ENCODE data around the gene TSSK6.

Gene TSSK6

DNA sequence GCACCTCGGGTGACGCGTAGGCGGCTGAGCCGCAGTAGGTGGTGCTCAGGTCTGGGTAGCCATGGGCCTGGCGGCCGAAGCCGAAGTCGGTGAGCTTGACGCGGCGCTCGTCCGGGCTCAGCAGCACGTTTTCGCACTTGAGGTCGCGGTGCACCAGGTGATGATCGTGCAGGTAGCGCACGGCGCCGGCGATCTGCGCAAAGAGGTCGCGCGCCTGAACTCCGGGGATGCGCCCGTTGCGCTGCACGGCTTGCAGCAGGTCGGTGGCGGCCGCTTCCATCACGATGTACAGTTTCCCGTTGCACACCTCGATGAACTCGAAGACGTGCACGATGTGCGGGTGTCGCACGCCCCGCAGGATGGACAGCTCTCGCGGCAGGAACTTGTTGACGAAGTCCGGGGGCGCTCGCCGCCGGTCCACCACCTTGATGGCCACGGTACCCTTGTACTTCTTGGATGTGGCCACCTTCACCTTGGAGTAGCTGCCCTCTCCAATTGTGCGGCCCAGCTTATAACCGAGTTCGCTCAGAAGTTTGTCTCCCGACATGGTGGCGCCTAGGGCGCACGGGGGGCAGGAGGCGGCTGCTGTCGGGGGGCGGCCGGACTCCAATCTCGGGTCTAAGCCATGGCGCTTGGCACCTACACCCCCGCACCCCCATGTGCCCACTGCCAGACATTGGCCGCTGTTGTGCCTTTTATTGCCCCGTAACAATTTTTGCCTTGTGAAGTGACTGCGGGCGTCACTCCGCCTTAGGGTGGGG lies at the start of gene TSSK6:
TSS of gene TSSK6 (minus strand) at position 668 of the 761 bp plus-strand sequence. CDS start at position 547, 121 bp downstream.
- no peak for DNase-seq (ENCODE audit: low read depth)

DNA sequence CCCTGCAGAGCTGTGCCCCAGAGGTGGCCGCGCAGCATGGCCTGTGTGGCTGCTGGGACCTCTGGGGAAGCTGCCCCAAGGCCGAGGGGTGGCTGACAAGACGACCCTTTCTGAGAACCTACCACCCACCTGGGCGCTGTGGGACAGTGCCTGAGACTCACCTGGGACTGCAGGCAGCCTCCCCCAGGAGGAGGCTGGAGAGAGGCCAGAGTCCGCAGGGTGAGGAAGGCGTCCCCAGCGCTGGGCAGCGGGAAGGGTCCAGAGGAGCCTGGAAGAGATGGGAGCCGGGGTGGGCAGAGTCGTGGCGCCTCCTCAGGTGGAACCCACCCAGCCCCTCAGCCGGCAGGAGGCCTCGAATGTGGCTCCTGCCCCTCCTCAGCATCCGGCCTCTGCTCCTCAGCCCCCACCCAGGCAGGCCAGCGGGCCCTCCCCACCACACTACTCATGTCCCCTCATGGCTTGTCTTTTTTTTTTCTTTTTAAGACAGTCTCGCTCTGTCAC lies 48.0 kb upstream of the TSSK6 start:
- DNase-seq (ENCODE audit: low read depth): no peak

DNA sequence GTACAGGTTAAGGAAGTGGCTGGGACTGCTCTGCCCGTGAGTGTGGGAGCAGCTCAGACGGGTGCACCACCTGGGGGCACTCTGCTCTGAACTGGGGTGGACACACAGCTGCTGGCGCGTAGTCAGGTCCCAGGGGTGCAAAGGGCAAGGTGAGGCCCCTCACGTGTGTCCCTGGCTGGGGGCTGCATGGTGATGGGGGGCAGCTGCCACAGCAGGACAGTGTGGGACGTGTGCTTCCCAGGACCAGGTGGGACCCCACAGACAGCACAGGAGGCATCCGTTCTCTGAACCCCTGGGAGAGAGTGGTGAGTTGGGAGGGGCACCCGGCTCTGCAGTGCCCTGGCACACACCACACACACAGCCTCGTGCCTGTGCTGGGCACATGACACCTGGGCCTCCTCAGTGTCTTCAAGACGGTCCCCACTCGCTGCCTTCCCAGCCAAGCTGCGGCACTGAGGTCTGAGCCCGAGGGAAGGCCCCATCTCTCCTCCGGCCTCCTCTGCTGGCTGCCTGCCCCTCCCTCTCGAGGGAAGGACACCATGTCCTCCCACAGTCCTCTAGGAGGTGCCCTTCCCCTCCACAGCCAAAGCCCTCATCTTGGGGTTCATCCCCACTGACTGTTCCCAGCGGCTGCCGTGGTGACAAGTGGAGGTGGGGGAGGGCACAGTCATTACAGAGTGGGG lies 47.5 kb upstream of the TSSK6 start:
- DNase-seq (ENCODE audit: low read depth): peak; percentile 24

DNA sequence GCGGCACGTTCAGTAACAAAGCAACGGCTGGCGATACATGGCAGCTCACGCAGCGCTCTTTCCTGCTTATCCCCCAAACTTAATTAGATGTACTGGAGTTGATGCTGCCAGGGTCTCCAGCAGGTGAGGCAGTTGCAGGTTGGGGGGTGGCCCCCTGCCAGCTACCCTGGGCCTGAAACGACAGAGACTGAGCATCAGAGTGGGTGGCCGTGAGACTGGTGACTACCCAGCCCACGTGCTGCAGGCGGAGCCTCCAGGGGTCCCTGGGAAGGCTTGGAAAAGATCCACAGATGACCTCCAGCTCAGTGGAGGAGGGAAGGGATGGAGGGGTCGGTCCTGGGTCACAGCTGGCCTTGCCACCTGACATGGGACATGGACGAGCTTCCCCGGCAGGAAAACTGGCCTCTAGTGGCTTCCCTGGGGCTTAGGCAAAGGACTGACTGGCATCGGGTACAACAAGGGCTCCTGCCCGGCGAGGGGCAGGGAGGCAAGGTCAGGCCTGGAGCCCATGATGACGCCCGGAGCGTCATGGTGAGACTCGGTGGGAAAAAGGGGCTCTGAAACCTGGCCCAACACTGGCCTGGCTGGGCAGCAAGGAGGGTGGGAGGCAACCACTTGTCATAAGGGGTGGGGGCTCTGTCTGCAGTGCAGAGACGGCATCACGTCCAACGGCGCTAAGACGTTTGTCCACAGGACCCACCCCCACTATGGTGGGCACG lies 46.8 kb upstream of the TSSK6 start:
- no peak for DNase-seq (ENCODE audit: low read depth)

DNA sequence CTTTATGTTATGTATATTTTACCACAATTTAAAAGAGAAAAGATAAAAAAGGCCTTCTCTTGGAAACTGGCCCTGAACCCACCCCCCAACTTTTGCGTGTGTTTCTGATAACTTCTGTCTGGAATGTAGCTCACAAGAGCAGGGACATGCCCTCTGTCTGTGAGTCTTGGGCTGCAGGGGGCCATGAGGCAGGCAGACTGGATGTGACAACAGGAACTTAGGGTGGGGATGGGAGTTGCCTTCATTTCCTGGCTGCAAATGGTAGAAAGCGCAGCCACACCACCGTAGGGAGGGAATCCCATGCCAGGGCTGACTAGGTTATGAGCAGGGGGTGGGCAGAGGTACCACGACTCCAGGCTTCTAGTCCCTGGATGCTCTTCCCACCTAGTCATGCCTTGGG lies 44.6 kb upstream of the TSSK6 start:
- no peak for DNase-seq (ENCODE audit: low read depth)

DNA sequence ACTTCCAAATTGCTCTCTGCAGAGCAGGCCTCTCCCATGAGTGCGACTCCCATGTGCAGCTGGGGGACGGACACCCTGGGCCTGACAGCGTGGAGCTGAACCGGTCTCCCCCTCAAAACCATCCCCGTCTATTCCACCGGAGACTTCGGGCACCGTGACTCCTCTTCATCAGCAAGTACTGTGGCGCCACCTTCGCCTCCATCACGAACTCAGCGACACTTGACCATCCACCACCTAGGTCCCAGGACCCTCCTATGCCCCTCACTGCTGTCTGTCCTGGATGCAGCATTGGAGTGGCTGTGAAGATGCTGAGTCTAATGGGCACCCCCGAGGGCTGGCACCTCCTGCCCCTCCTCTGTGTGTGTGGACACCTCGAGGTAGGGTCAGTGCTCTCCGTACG lies 43.3 kb upstream of the TSSK6 start:
- DNase-seq (ENCODE audit: low read depth): no peak

DNA sequence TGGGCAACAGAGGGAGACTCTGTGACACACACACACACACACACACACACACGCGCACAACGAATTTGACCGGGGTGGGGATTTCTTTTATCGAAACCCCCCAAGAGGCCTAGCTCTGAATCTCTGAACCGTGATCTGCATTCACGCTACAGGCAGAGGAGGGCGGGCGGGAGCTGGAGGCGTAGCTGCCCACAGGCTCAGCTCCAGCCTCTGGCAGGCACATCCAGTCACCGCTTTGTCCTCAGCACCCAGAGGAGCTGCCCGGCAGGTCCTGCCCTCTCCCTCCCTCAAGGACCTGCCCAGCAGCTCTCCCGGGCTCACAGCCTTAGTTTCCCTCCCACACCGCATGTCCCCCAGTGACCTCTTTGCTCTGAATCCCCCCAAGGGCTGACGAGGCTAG lies 42.7 kb upstream of the TSSK6 start:
- no peak for DNase-seq (ENCODE audit: low read depth)

DNA sequence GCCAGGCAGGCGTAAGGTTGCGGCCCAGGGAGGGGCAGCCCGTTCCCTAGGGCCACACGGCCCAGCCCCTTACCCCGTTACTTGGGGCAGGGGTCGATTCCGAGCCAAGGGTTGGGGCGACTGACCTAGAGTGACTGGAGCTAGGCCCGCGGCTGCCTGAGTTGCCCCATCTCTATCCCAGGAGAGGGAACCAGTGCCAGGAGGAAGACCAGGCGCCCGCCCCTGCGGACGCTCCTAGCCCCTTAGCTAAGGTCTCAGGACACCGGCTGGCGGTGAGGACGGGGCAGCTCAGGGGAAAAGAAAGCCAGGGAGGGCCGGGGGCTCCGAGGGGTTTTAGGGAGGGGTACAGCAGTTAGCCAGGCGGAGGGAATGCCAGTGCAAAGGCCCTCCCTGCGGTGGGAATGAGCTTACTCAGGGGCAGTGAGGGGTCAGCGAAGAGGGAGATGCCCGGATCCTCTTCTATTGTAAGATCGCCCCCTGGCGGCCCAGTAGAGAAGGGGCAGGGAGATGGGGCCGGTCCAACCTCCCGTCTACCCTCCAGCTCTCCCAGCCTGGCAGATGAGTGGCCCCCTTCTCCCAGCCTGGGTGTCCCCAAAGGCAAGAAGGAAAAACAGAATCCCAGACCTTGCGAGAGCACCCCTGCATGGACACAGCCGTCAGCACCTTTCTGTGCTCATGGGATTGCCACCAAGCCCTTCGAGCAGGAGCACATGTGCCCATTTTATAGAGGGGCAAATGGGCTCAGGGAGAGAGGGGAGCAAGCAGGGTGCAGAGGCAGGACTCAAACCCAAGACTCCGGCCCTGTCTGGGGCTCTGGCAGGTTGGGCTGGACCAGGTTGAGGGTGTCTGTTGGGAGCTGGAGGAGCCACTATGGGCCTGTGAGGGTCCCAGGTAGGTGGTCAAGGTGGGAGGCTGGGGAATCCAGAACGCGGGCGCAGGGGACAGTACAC lies 39.0 kb upstream of the TSSK6 start:
- peak; percentile 54 for DNase-seq (ENCODE audit: low read depth)

DNA sequence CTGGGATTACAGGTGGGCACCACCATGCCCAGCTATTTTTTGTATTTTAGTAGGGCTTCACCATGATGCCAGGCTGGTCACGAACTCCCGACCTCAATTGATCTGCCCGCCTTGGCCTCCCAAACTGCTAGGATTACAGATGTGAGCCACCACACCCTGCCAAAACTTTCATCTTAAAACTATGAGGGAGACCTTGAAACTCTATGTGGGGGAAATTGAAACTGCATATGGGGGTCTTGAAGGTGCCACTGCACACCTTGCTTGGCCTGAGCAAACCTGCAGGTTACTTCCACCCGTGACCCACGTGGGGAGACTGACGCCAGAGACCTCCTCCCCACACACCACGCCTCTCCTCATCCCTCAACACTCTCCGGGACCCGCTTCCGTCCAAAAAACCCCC lies 38.3 kb upstream of the TSSK6 start:
- no peak for DNase-seq (ENCODE audit: low read depth)

DNA sequence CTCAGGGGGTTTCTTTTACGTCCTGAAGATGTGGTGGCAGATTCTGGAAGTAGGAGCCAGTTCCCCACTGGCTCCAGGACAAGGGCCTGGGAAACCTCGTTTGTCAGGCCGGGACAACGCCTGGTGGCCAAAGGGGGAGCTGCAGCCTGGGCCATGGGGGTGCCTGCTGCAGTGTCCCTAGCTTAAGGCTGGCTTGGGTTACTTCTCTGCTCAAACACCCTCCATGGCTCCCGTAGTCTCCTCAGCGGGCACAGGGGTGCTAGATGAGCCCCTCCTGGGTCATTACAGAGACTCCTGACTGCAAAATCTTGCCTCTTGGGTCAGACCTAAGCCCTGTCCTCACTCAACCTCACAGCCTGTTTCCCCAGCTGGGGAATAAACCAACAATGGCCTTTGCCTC lies 37.5 kb upstream of the TSSK6 start:
- DNase-seq (ENCODE audit: low read depth): no peak

DNA sequence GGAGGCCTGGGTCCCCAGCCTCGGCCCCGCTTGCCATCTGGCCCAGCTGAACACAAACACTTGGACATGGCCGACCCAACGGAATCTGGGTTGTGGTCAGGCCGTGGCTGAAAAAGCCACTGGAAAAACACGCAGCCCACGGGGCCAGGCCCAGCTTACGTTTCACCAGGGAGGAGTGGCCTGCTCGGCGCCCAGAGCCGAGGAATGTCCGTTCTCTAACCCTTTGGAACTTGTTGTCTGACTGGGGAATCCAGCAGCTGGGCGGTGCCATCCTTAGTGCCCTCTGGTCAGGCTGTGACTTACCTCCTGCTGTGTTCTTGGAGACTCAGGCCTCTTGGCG lies 36.5 kb upstream of the TSSK6 start:
- no peak for DNase-seq (ENCODE audit: low read depth)

DNA sequence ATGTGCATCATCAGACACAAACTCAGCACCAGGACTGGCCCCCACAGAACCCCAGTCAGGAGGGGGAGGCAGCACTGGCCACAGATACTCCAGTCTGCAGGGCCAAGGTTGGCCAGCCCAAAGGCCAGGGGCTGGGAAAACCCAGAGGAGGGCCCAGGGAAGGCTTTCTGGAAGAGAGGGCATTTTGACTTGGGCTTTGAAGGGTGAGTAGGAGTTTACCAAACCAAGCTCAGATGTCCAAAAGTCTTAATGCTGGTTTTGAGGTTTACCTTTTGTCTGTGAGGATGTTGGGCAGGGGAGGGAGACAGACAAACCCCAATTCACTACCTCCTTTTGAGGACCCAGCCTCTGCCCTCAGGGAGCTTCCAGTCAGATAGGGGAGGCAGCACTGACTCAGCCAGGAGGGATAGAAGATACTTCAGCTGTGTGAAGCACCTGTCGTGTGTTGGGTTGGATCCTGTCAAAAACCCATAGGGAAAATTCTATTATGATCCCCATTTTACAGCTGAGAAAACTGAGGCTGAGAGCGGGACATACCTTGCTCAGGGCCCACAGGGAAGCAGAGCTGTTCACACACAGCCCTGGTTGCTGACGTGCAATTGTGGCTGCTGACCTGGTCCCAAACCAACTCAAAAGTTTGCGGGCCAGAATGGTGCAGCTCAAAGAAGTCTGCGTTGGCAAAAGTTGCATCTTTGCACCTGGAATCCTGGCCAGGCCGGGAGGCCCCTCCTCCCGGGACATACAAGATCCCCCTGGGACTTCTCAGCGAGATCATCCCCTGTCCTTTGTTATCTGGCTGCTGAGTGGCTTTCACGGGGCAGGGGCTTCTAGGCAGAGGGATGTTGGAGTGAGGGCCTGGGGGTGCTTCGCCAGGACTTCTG lies 35.9 kb upstream of the TSSK6 start:
- no peak for DNase-seq (ENCODE audit: low read depth)

DNA sequence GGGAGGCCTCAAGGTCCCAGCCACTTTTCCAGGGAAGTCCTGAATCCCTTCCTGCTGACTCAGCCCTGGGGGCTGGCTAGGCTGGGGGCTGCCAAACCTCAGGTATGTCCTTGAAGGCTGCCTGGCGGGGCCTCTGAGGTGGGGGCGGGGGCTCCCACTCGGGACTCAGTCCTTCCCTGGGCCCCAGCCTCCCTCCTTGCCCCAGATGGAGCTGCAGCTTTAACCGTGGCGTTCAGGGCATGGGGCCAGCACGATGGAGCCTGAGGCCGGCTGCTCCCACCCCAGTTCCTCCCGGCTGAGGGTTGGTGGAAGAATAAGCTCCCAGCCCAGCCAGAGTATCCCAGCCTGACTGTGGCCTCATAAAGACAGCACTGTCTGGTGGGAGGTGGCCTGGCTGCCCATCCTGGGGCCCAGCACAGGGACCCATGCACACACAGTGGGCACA lies 35.2 kb upstream of the TSSK6 start:
- DNase-seq (ENCODE audit: low read depth): no peak

DNA sequence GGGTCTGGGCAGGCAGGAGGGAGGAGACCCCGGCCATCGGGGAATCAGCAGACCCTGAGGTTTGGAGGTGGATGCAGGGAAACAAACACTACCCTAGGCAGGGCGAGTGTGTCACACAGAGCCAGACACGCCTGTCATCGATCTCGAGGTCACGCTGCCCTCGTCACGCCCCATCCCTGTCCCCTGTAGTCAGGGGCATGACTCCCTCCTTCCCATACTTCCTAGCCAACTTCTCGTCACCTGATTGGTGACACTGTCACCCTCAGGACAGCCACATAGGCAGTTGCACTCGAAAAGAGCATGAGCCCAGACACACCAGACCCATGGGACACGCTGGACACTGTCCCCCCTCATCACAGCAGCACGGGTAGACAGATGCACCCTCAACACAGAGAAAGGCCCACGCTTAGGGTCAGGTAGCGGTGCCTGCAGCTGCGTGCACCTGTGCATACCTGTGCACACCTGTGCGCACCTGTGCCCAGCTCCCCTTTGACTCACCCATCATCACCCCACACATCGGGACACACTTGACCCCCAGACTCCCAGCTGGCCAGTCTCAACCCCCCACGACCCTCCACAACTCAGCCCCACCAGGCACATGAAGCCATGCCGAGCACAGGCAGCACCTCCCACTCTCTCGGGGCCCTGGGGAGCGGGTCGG lies 34.6 kb upstream of the TSSK6 start:
- no peak for DNase-seq (ENCODE audit: low read depth)

DNA sequence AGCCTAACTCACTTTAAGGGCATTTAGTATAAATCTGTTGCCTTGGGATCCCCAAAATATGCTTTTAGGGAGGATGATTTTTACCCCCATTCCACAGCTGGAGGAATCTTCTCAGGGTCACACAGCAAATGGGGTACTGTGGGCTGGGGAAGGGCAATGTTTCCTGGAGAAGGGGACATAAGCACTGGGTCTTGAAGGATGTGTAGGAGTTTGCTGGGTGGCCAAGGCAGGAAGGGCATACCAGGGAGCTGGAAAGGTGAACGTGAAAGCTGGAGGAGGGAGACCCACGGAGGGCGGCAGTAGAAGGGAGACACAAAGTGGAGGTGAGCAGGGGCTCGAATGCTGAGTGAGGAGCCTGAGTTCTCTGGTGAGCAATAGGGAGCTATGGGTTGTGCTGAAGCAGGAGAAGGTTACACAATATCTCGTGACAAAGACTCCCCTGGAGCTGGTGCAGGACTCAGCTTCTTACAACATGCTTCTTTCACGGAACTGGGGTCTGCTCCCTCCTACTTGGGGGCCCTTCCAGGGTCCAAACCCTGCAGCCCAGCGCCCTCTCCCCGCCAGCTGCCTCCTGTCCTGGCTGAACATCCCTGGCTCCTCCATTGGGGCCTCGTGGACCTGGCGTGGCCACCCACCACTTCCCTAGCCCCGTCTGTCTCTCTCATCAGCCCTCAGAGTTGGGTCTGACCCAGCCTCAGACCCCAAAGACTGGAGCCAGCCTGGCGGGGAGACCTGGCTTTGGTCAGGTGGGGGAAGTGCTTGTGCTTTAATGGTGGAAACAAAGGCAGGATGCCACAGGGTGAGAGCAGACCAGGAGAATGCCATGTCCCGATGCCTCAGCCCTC lies 33.8 kb upstream of the TSSK6 start:
- DNase-seq (ENCODE audit: low read depth): no peak

DNA sequence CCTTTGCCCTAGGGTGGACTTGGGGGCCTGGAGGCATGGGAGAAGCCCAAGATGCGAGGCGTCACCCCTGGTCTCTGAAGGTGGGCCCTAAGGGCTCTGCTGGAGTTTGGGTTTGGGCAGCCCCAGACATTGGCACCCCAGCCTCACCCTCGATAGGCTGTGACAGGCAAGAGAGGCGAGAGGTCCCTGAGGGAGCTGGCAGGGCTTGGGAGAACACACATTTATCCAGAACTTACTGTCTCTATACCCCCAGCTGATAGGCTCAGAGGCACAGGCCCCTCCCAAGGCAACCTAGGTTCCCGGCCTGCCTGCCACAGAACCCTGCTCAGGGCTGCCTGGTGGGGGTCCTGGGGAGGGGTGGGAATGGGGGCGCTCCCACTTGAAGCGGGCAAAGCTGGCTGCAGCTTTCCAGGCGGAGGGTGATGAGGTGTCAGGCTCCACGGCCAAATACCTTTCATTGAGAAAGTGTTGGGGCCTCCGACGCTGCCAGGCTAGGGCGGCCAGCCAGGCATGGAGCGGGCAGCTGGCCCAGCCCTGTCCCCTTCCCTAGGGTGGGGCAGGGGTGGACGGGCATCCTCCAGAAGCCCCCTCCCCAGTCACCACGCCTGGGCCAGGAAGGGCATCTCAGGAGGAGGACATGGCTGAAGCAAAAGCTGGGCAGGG lies 32.5 kb upstream of the TSSK6 start:
- no peak for DNase-seq (ENCODE audit: low read depth)

DNA sequence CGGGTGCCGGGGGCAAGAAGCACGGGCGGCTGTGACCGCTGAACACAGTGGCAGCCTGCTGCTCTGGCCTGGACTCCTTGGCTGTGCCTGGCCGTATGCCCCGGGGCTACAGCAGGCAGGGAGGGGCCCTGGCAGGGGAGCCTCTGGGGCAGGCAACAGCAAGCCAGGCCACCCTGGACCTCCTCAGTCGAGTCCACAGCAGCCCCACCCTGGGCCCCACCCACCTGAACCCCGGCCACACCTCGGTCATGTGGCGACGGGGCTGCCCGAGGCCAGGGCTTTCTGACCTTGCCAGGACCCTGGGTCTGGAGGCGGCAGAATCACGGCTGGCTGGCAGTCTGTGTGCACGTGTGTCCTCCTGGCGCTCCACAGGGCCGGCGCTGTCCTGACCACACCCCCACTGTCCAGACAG lies 31.4 kb upstream of the TSSK6 start:
- no peak for DNase-seq (ENCODE audit: low read depth)

DNA sequence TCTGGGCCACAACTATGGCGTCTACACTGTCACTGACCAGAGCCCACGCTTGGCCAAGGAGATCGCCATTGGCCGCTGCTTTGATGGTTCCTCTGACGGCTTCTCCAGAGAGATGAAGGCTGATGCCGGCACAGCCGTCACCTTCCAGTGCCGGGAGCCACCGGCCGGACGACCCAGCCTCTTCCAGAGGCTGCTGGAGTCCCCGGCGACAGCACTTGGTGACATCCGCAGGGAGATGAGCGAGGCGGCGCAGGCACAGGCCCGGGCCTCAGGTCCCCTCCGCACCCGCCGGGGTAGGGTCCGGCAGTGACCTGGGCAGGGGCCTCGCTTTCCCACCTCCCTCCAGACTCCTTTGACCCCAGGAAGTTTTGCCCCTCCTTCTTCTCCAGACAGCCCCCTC lies 30.4 kb upstream of the TSSK6 start:
- no peak for DNase-seq (ENCODE audit: low read depth)
